Pons (tissue), 1 donor: ENCODE results near the gene FSD2.

Experiments
- DNase-seq: peaks from one replicate; pipeline ENCODE4 v3.0.0-alpha.2; 2016; ENCODE audit warnings: low spot score

The FSD2 gene, protein sequence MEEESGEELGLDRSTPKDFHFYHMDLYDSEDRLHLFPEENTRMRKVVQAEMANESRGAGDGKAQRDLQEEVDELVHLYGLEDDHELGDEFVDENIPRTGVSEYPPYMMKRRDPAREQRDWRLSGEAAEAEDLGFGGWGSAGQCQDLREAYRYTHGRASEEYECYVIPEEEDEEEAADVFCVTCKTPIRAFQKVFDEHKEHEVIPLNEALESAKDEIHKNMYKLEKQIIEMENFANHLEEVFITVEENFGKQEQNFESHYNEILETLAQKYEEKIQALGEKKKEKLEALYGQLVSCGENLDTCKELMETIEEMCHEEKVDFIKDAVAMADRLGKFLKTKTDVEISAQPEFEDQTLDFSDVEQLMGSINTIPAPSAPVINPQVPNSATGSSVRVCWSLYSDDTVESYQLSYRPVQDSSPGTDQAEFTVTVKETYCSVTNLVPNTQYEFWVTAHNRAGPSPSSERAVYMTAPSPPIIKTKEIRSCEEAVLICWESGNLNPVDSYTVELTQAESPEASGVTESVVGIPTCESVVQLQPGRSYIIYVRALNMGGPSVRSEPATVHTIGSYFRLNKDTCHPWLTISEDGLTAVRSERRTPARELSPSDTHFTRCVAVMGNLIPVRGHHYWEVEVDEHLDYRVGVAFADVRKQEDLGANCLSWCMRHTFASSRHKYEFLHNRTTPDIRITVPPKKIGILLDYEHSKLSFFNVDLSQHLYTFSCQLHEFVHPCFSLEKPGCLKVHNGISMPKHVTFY

DNA sequence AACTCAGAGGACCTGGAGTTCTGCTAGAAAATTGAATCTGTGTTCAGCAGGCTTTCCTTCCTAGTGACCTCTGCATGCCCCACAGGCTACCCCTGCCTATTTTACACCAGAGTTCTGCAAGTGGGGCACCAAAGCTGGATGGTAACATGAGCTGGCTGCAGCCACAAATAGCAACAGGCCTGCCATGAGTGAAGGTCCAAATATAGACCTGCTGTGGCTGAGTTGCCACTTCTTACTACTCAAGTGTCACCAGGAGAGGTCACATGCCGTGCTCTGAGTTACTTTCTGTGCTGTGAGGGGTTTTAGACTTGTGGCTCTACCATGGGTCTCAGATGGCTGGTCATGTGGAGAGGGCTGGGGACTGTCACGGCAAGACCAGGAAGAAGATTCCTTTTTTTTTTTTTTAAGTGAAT, at the start of gene FSD2:
TSS of gene FSD2 (minus strand) at position 76 of the 413 bp plus-strand sequence. CDS start 18,679 bp downstream, outside the sequence.
- DNase-seq = peak; percentile 25

DNA sequence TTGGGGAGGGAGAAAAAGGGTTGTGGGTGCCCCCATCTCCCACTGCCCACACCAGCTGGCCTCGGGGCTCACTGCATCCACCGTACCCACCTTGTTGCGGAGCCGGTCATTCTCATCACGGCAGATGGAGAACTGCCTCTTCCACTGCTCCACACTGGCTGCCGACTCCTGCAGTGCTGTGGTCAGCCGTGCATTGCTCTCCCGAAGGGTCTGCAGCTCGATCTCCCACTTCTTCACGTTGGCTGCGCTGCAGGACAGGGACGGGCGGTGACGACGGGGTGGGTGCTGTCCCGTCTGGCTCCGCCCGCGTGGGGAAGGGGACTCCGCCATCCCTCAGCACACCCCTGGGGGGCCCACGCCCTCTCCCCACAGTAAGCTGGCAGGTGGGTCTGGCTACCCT, 48.7 kb upstream of the FSD2 start:
- DNase-seq = no peak

DNA sequence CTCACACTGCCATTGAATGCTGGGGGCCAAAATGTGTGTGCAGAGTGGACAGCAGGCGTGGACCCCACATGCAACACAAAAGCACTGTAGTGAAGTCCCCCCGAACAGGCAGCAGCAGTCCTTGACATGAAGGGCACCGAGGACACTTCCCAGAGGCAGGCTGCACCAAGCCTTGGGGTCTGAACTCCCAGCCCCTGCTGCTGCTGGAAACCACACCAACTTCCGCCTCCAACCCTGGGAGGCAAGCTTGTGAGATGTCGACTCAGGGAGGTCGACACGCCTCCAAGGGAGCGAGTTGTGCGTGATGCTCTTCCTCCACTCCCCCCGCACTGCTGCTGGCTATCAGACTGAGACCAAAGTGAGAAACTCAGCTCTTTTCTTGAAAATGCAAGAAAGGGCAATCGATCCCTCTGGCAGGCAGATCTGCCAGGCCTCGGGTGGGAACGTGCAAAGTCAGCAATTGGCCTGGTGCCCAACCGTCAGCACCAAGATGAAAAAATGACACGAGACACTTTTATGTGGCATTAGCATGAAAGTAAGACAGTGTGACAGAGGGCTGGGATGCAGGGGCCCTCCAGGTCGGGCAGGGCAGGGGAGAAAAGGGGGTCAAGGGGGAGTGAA, 47.2 kb upstream of the FSD2 start:
- DNase-seq = no peak

DNA sequence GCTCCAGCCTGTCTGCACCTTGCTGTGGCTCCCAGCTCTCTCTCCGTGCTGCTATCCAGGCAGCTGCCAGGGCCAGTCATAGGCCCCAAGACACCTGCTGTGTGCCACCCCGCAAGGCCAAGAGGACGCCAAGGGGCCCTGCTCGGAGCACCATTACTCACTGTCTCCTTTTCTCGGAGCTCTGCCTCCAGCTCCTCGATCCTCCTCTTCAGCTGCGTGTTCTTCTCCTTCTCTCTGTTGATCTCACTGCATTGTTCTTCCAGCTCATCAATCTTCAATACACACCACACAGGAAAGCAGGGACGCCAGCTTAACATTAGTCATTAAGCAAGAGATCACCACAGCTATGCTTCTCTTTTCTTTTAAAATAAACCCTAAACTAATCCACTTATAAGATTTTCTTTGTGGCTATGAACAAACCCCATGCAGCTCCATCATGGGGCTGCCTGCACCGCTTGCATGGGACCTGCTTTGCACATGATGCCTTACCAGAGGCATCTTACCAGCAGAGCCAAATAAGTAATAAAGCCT, 46.2 kb upstream of the FSD2 start:
- no peak for DNase-seq

DNA sequence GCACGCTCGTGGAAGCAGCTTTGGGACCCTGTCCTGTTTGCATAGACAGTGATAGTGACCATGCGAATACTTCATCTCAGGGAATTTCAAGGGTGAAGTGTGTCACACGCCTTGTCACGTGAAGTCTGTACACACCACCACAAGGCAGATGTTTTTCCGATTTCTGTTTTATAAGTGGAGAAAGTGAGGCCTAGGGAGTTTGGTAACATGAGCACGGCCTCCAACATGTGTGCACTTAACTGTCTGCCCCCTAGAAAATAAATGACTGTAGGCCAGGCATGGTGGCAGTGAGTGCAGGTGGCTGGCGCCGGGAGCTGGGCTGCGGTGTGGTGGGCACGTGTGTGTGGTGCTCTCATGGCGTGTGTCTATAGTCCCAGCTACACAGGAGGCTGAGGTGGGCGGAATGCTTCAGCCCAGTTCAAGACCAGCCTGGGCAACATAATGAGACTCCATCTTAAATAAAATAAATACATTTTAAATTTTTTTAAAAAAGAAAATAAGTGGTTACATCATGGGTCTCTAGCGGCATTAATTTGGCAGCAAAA, 45.5 kb upstream of the FSD2 start:
- DNase-seq = no peak

DNA sequence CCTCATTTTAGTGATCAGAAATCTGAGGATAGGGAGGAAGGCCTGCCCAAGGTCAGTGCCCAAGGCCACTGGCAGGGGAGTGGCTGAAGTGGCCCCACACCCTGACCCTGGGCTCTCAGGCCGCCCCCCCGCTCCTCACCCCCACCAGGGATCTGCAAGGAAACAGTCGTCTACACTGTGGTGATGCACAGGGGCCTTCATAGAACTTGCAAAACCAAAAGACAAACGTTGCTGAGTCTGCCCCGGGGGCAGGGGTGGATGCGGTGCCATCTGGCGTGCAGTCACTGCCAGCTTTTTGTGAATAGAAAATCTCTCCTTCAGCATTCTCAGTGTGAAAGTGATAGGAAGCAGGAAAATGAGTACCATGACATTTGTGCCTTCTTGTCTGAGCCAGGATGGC, 44.9 kb upstream of the FSD2 start:
- DNase-seq = no peak

DNA sequence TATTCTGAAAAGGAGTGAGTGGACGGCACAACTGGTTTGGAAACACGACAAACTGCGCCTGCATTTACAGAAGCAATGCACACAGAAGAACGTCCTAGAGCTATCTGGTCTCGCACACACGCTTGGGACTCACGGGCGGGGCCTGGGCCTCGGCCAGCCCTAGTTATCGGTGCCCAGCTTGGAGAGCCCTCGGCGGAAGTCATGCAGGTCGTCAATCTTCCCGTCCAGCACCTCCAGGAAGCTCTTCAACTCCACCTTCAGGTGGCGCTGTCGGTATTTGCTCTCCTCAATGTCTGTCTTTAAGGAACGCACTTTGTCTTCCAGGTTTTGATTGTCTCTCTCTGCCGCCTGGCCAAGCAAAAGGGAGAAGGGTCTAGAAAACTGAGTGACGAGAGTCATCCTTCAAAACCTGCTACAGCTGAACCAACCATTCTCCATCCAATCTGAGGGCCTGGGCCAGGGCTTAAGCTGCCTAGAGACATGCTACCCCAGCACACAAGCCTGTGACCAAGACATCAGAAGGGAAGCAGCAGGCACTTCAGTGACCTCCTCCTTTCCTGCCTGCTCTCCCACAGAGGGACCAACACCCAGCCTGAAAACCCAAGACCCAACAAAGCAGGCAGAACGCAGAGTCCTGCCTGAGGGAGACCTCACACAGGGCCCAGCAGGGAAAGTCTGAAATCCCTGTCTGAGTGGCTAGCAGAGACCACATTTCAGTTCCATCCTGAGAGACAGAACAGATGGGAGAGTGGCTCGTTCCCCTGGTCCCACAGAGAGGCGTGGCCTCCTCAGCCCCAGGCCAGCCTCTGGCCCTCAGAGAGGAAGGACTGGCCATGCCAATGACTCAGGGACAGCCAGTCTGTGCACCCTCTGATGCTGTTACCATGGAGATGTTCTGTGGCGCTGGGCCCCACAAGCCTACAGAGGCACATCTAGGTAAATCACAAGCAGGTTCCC, 44.0 kb upstream of the FSD2 start:
- peak; percentile 76 for DNase-seq

DNA sequence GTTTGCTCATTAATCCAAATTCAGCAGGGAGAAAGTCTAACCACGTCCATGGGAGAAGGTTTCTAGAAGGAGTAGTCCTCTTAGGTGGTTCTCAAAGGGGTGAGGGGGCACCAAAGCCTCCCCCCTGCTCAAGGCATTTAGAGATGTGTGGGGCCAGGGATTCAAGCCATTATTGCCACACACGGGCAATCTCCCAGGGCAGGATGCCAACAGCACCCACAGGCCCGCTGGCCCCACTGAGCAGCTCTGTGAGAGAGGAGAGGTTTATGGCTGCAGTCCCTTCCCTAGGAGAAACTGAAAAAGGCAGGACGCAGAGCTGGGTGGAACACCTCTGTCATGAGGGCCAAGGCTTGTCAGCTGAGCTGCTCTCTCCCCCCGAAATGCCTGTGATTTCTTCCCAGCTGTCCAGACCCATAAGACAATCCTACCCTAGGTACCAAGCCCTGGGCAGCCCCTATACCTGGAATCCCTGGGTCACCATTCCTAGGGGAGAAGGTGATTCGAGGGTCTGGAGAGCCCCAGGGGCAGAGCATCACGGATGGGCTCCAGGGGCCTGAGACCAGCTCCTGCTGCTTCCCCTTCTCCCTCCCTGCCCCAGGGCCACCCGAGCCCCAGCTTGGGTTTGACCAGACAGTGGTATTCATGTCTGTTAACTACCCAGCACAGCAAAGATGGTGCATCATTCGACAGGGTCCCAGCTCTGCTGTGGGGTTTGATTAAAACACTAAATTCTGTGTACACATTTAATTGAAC, 42.5 kb upstream of the FSD2 start:
- DNase-seq = no peak

DNA sequence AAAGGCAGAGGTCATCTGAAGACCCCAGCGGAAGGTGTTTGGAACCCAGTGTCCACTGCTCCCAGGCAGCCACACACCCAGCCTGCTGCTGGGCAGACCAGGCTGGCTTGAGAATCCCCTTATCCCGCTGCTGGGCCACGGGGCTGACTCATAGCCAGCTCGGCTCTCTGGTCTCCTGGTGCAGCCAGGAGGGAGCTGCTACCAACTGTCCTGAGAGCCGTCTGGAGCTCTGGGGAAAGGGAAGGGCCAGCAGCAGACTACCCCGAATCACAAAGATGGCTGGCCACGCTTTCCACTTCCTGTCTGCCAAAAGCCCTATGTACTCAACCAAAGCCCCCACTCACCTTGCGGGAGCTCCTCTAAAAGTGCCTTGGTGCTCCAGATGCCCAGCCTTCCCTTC, 41.8 kb upstream of the FSD2 start:
- DNase-seq = no peak

DNA sequence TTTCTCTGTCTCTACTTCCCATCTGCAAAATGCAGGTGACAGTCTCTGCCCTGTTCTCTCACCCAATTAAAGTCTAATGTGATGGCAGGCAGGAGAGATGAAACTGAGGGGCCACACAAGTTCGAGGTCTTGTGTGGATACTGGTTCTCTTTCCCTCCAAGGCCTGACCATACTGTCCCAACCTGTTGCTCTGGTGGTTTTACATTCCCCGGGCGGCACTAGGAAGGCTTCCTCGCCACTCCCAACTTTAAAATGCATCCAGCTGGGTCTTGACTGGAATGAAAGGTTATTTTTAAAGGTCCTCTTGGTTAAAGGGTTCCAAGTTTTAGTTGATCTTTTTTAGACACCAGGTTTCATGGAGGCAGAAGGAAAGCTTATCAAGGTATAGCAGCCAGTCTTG, 40.8 kb upstream of the FSD2 start:
- no peak for DNase-seq

DNA sequence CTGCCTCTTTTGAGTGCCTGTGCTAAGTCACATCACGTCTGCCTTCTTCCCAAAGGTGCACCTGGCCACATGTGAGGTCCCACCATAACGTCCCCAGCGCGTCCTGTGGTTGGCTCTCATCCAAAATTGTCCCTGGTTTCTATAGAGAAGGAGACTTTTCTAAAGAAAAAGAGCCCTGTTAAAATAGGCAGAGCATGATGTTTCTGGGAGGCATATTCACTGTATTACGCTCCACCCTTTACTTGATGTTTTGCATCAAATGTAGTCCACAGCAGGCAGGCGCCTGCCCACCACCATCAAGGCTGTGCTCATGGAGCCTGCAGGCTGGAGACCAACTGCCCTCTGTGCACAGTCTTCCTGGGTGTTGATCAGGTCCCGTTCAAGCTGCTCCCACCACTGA, 39.8 kb upstream of the FSD2 start:
- DNase-seq = no peak

DNA sequence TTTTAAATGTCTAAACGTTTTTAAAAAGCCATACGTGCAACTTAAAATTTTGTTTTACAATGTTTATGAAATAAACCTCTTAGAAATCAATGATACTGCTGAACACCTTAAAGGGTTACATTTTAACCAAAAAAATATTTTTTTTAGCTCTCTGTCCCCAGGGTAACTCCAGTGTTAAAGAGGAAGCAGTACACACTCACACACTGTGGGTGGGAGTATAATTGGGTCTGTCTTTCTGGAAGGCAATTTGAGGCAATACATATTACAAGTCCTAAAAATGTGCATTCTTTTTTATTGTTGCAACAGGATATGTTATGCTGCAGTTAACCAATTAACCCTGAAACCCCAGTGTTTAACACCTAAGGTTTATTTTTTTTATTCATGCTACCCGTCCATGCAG, 37.7 kb upstream of the FSD2 start:
- no peak for DNase-seq

DNA sequence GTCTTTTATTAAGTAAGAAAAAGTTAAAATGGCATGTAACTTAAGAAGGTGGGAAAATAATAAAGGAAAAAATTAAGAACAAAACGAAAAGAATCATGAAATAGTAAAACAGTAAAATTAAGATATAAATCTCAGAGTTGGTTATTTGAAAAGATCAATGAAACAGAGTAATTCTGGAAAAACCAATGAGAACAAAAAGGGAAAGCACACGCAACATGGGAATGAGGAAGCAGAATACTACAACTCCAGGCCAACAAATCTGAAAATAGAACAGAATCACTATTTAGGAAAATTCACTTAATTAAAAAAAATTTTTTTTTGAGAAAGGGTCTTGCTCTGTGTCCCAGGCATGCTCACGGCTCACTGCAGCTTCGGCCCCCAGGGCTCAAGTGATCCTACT, 34.3 kb upstream of the FSD2 start:
- DNase-seq = no peak

DNA sequence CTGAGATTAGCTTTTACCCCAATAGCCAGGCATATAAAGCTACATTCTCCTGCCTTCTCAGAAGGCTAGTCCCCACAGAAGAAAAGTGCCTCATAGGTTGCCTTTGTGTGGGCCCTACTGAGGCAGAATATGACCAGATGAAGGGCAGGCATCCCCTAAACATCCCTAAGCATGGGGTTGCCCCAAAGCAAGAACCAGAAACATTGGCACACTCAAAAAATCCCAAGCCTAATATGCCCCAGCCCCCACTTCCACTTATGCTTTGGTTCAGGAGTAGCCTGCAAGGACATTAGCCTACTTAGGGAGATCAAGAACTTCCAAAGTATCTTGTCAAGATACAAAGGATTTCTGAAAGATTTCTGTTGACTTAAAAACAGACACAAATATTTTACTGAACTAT, 33.3 kb upstream of the FSD2 start:
- no peak for DNase-seq

DNA sequence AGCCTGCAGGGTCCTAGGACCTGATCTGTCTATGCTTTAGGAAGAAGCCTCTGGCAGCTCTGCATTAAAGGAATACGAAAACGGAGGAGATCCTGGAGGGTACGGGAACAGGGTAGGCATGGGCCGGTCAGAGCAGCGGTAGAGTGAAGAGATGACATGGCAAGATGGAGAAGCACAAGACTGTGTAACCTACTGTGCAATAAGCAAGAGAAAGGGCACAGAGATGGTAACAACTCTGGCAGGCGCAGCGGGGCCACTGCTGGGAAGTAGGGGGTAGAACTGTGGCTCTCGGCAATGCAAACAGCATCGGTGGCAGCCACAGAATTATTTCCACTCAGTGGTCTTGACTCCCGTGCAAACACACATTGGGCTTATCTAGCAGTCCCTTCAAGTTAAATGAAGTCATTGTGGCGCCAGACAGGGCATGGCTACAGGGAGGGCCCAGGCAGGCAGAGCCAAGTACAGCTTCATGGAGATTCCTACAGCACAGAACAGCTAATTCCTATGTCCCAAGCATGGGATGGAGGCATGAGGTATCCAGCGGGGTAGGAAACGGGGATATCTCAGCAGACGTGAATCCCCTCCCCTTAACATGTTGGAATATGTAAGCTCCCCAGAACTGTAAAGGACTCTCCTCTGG, 32.3 kb upstream of the FSD2 start:
- DNase-seq = no peak

DNA sequence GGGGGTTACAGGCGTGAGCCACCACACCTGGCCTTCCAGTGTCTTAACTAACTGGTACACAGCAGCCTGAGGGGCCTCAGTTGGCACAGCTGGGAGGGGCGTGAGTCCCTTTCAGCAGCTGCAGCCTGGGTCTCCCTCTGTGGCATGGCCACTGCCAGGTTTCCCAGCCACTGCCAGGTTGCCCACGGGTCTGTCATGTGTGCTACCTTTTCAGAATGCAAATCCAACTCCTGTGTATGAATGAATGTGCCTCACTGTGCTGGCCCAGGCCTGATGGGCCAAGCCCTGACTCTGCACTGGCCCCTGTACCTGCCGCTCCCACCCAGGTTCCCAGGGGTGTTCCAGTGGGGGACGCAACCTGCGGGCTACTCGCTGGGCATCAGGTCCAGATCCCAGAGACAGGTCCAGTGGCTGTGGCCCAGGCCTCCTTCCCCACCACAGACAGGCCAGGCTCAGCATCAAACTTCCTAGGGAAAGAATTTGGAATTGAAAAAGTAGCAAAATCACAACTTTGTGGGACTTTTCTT, 29.6 kb upstream of the FSD2 start:
- no peak for DNase-seq

DNA sequence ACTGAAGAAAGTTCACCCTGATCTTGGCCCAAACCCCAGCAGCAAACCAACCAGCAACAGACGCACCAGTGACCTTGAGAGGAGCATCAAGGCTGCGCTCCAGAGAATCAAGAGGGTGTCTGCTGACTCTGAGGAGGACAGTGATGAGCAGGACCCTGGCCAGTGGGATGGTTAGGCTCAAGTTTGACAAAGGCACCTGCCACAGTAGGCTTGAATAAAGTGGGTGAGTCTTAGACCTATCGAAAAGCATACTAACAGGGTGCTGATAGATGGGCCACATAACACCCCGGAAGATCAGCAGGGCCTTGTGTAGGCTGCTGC, 27.5 kb upstream of the FSD2 start:
- no peak for DNase-seq

DNA sequence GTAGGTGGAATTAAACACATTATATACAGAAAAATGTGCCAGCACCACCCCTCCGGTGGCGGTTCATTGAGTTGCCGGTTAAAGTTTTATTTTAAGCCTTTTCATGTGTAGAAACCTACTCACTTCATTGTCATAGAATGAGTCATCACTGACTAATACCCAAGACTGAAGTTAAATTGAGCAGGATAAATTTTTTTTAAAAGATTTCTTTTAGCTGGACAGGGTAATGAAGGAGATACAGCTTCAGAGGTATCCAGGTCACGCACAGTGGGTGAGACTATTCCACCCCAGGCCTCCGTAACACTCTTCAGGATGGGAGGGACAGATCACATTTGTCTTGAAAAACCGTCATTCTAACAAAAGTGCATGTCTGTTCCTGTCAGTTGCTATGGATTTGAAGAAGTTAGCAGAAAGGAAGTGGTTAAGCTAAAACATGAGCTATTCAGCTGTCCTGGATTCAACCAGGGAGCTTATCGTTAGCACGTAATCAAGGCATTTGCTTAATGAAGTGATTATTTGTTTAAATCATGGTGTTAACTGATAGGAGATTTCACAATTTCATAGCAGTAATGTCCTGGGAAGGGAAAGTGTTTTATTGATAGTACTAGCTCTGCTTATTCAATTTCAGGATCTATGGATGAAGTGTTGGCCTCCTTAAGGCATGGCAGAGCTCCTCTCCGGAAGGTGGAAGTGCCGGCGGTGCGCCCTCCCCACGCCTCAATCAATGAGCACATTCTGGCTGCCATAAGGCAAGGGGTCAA, 26.9 kb upstream of the FSD2 start:
- no peak for DNase-seq

DNA sequence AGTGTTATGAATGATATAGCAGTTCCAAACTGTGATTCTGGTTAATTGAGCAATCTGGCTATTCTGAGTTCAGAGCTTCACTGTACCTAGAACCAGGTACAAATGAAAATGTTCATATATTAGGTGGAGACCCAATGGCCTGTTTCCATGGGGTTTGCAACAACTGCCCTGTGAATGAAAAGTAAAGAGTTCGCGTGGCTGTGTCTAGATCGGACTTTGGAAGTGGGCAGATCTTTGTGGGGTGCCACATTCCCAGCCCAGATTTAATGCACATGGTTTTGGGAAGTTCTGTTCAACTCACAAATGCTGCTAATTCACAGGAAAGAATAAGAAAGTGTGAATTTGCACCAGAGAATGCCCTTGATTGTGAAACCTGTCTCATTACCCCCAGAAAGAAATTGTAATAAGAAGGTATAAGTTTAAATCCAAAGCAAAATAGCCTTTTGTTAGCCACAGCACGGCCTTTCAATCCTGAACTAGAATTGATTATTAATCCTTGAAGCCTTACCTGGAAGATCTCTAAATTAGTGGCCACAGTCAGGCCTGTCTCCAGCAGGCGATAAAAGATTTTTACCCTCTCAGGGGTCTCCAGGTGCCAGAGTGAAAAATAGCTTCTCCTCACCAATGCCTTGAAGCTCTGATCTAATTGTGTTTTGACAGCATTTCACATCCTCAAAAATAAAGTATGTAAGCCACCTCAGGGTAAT, 26.2 kb upstream of the FSD2 start:
- no peak for DNase-seq
